DMS114 treated with DMSO at 0.1 percent for 48 hours (cell line): ENCODE measurements around the gene PPFIA4.

ENCODE experiments used
- DNase-seq: peaks from one replicate; lab custom pipeline; 2025; ENCODE audit not compliant: unreplicated experiment; lab: John Stamatoyannopoulos, UW

The PPFIA4 gene

DNA sequence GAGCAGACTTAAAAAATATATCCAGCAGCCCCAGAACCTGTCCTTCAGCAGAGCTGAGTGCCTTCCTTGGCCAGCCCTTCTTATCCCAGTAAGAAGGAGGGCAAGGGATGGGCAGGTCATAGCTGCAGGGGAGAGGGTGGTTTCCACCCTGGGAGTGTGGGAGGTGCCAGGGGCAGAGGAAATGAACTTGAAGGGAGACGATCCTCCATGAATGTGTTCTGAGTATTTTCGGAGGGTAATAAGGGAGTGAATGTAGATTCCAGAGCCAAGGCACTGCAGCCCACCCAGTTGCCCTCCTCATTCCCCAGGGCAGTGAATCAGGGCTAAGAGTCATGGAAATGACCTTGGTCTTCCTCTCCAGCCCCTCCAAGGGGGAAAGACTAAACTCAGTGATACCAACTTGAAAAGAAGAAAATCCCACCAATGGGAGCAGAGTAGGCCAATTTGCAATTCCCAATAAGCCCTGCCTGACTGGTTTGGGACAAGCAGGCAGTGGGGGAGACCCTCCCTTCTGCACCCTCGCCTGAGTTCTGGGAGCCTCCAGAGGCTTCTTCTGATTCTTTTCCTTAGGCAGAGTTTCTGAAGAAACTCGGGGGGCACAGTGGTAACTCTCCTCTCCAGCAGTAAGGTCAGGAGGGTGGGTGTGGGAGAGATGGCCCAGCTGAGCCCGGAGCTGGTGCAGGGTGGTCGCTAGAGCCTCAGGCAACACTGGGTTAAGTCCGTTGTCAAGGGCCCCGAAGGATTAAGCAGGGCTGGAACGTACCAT lies 55.4 kb downstream of the PPFIA4 start:
- no peak for DNase-seq

DNA sequence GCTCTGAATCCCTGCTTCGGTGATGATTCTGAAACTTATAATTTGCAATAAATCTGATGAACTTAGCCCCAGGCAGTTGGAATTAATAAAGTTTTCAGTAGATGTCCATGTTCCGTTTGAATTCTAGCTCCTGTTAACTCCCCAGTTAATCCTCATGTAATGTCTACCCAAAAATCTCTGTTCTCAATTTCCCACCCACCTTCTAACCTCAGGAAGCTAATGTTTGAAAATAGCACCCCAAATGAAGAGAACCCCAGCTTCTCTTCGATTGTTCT lies 55.9 kb downstream of the PPFIA4 start:
- DNase-seq, result no peak

DNA sequence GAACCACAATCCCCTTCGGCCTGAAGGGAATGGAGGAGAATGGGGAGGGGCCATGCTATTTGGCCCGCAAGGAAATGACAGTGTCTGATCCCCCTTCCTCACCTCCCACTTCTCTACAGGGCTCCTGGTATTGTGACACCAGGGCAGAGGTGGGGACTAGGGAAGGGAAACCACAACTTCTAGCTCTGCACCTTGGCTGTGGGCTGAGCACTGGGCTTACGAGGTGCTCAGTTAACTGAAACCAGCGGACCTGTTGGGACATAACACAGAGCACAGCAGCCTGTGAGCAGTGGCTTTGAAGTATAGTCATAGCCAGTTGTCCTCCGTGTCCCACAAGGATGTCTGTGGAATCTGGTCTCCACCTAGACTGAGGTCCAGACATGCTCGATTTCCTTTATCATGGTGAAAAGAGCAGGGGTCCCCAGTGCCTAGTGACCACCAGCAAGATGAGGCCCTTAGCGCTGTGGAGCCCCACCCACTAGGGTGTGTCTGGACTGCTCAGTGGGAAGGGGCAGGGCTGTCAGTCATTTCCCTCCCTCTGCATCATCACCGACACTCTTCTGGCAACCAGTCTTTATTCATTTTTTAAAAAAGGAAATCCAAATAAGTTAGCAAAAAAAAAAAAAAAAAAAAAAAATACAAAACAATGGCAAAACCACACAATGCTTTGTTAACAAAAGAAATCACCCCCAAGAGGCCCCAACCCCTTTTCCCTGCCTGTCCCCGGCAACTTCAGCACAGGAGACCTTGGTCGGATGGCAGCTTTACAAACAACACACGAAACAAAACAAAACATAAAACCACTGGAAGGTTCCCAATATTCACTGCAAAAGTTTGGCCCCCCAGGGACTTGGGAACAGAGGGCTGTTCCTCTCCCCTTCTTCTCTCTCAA lies 56.5 kb downstream of the PPFIA4 start:
- DNase-seq, result no peak

DNA sequence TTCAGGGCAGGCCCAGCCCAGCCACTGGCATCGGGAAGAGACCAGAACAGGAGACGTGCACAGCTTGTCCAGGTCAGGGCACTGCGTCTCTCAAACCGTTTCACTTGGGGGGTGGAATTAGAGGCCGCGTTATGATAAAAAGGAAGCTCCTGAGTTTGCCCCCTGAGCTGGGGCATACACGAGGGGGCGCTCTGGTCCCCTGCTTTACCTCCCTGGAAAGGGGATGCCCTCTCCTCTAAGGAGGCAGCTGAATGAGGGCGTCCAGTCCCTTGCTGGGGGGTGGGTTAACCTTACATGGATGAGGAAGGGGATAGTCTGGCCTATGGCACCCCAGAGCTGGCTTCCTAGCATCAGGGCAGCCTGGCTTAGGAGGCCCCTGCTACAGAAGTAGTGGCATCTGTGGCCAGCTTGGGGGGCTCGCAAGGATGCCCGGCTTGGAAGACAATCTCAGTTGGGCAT lies 57.2 kb downstream of the PPFIA4 start:
- no peak for DNase-seq

DNA sequence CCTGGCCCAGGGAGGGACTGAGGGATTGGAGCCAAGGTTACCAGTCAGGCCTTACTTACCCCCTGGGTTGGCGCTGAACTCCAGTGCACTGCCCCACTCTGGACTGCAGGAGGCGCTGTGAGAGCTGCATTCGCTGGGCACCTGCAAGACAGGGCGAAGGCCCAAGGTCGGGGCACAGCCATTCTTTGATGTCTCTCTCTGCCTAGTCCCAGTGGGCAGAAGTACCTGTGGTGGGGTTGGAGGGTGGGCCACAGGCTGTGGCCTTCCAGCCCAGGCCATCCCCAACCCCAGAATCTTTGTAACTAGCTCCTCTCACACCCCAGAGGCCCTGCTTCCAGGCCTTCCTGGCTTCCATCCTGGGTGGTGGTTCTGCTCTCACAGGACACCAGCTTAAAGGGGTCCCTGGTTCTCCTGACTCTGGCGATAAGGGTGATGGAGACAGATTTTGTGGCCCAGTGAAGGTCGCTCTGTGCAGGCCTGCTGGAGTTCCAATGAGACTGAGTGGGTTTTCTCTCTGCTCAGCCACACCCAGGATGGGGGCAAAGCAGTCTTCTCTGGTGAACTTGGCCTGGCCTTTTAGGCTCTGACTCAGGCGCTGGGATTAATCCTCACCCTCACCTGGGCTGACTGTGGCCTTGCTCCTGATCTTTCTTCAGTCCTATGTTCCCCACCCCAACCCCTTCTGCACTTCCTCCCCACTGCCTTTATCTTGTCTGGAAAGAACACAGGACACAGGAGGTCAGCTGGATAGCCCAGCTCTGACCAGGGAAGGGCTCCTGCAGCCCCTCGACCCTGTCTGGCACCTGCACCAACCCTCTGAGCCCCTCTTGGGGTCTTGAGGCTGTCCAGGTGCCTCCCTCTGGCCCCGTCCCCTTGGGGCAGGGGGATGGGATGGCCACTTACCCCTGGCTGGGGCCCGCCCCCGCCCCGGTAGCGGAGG lies 58.6 kb downstream of the PPFIA4 start:
- DNase-seq, result no peak

DNA sequence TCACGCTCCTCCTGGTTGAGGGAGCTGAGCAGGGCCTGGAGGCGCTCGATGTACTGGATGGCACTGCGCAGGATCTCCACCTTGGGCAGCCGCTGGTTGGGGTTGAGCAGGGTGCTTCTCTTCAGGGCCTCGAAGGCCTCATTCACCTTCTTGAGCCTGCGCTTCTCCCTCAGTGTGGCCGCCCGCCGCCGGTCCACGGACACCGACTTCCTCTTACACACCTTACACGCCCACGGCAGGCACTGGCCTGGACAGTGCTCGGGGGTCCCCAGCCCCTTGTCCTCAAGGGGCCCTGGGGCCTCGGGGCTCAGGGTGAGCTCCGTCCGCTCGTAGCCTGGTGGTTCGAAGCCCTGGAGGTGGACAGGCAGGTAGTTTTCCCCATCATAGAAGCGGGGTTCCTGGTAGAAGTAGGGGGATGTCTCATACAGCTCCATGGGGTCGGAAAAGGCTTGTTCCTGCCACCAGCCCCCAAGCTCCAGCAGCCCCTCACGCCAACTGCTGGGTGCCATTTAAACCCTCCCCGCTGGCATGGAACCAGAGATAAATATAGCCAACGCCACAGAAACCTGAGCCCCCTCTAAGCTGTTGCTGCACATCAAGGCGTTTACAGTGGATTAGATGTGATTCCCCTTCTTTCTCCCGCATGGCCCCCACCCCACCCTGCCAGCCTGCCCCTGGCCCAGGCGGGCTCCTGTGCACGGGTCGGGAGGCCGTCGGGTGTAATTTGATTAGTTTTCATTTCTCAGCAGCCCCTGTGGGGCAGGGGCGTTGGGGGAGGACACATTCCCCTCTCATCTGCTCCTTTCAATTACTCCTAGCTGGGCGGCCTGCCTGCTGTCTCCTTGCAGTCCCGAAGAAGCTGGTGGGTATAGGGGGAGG lies 59.5 kb downstream of the PPFIA4 start, which contains the start of gene MYOG:
Gene MYOG (minus strand): TSS at position 485 of the 879 bp plus-strand sequence. CDS start 51 bp downstream, at position 434.
- DNase-seq, result no peak

DNA sequence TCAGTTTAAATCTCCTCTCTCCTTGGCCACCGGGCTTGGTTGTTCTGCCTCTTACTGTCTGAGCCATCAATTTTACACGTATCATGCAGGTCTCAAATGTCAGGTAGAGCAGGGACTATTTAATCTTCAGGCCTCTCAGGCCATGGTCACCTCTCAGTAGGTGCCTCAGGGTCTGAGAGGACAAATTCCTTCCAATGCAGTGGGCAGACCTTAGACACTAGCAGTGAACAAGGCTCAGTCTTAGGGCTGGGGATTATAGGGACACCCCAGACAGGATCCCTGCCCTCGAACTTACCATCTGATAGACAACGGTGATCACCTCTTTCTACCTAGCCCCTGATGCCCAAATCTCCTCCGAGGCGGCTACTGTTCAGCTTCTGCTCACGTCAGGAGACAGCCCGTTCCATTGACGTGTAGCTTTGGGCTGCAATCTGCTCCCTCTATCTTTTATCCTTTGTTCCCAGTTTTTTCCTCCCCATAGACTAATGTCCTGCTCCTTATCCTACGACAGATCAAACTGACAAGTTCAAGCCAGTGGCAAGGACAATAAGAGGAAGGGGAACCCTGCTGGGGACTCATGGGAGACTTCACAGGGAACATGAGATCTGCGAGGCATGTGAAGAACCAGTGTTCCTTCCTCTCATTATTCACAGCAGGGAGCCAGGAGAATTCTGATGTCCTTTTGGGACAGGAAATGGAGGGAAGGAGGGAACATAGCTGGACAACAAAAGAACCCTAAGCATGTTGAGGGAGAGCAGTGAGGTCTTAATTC lies 60.9 kb downstream of the PPFIA4 start:
- DNase-seq, result no peak

DNA sequence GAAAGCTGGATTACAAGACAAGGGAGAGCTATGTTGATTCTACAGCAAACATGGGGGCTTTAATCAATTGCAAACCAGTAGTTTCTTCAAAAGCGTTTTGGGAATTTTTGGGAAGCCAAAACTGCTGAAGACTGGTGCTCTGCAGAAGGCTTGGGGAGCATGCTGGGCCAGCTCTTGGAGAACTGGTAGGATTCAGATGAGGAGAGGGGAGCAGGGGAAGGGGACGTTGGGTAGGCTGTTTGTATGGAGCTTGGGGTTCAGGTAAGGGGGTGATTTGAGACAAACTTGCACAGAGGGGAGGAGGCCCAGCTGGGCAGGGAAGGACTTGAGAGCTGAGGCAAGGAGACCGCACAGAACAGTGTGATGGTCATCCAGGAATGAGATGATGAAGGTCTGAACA lies 62.1 kb downstream of the PPFIA4 start:
- DNase-seq, result no peak

DNA sequence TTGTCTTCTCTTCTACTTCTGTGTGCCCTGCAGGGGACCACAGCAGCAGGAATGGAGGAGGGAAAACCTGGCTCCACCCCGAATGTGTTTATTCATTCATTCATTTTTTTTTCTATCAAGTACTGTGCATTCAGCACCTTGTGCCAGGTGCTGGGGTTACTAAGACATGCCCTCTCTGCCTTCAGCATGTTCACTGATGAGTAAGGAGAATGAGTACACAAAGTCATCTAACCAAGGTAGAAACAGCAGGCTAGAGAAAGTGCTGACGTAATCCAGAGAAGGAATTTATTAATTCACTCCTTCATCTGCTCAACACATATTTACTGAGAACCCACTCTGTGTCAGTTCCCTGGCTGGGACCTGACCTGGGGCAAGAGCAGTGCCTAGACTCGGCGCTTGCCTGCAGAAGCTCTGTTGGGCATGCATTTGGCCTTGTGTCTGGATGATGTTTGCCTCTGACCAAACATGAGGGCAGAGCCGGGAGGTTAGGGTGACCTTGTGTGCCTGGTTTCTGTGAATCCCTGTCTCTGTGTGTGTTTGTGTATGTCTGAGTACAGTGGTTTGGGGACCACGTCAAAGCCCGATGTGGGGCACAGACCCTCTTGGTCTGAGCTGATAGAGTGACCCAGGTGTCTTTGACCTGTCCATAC lies 62.8 kb downstream of the PPFIA4 start:
- DNase-seq, result no peak

DNA sequence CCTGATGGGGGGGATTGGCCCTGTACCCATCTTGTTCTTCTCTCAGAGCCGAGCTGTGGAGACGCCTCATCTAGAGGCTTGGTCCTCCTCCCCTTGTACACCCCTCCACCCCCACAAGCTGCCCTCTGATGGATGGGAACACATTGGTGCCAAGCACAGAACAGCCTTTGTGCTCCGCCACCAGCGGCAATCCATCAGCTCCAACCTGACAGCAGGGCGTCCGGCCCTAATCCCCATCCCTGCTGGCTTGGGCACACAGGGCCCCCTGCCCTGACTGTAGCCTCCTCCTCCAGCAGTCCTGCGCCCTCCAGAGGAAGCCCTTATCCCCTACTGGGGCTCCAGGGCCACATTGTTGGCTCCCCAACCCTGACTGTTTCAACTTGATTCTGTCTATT lies 63.4 kb downstream of the PPFIA4 start:
- DNase-seq, result no peak

DNA sequence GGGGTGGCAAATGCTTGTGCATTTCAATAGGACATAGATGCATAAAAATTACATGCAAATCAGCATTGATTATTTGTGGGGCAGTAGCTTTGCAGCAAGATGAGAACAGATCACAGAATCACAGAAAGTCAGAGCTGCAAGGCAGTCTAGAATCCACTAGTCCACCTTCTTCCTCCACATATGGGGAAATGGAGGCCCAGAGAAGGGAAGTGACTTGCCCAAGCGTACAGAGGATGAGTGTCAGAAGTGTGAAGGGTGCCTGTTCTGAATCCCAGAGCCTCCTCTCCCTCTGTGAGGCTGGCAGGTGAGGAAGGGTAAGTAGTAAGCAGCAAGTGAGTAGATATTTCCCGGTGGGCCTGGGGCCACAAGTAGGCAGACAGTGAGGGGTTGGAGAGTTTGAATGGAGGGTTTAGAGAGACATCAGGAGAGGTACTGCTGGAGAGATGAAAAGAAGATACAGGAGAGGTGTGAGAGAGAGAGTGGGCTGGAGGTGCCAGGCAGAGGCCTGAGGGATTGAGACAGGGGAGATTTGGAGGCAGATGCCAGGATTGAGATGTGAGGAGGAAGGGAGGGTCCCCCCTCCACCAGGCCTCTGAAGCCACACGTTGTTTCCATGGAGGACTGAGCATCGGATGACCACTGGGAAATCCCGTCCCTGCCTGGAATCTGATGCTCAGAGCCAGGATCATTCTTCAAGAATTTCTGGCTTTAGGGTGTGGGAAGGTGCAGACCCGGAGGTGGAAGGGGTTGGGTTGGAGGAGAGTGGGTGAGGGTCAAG lies 64.3 kb downstream of the PPFIA4 start:
- no peak for DNase-seq

DNA sequence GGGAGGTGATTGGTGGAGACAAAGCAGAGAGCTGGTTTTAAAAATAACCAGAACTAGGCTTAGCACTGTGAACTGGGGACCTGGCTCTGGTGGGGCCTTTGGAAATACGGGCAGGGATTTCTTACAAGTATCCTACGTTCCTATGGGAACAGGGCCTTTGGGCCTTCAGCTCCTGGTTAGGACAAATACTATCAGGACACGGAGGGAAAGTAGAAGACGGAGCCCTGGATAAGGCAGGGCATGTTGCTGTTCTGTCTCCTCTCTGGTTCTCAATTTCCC lies 64.8 kb downstream of the PPFIA4 start:
- DNase-seq, result no peak

DNA sequence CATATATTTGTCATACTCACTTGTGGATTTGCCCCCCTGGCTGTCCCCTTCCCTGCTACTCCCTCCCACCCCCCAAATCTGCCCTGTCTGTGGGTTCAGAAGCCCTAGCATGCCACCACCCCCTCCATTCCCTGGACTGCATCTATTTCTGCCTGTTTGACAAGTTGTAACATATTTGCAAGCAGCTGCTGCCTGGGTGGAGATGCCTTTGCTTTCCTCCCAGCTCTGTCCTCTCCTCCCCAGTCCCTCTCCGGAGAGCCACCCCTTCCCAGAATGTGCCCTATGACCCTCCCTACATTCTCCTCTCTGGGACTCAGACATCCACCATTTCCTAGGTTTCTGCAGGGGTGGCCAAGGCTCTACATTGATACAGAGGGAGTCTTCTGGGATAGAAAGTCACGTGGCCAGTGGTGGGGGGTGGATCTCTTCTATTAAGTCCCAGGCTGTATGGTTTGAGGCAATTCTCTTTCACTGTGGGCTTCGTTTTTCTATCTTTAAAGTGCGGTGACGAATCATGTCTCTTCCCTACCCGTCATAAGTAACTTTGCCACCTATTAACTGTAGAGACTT lies 65.6 kb downstream of the PPFIA4 start:
- DNase-seq, result no peak

DNA sequence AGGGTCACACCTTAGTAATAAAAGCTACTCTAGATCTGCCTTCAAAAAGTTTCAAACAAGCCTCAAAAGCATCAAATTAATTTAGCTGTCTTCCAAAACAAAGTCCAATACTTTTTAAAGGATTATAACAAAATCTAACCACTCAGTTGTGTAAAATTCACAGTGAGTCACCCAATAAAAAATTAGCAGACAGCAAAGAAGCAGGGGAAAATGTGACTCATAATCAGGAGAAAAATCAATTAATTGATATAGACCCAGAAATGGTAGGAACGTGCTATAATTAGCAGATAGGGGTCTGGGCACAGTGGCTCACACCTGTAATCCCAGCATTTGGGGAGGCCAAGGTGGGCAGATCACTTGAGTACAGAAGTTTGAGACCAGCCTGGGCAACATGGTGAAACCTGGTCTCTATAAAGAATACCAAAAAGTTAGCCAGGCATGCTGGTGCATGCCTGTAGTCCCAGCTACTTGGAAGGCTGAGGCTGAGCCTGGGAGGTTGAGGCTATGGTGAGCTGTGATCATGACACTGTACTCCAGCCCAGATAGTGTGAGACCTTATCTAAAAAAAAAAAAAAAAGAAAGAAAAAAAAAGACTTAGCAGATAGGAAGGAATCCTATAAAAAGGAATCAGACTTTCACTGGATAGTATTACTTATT lies 67.6 kb downstream of the PPFIA4 start:
- no peak for DNase-seq

DNA sequence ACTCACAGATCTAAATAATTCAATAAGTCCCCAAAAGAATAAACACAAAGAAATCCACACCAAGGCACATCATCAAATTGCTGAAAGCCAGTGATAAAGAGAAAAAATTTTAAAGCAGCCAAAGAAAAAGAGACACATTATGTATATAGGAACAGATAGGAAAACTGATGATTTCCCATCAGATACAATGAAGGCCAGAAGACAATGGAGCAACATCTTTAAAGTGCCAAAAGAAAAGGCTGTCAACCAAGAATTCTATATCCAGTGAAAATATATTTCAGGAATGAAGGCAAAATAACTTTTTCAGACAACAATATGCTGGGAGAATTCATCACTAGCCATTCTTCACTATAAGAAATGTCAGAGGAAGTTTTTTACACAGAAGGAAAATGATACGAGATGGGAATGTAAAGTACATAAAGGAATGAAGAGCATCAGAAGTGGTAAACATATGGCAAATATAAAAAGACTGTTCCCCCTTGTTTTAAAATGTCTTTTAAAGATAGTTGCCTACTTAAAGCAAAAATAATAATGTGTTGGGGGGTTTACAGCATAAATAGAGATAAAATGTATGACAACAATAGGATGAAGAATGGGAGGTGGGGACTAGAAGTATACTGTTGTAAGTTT lies 68.9 kb downstream of the PPFIA4 start:
- no peak for DNase-seq

DNA sequence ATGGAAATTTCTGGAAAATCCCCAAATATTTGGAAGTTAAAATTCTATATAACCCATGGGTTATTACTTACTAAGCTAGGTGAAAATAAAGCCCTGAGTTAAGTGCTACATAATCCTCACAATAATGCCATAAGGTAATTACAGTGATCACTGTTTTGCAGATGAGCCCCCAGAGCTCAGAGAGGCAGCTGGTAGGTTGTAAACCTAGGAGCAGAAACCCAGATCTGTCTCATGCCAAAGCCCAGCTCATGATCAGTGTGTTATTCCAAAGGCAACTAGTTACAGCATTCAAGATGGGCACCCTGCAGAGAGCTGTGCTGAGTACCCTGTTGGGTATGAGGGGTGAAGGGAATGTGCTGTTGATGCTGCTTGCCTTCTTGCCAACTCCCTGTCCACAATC lies 70.3 kb downstream of the PPFIA4 start:
- DNase-seq, result no peak

DNA sequence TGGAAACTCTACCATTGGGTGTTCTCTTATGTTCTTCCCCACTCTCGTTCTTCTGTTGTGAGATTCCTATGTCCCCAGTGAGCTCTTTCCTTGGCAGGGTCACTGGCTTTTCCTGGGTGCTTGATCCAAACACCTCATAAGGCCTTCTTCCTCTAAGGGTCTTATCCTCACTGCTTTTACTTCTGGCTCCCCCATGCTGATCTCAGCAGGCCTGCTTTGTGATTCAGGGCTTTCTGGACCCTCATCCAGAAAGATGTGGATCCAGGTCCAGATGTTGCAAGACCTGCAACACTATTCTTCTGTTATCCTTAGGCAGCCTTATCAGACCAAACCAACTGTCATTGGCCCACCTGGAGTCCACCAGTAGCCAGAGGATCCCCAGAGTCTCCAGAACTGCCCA lies 70.7 kb downstream of the PPFIA4 start:
- no peak for DNase-seq
